ENCODE results near the gene IGF2. TPM values are rescaled to one million over a fixed set of nuclear protein-coding genes. Genes with fewer than 3 reads are reported as not detected.

The IGF2 gene
- total and polyA plus RNA-seq, 2 donors (not counting 1 experiment from before 2014, with no cell fraction given) = not detected

GRCh38 chr11:2142762-2143202 lies 3.6 kb upstream of the IGF2 start:
- Histone ChIP-seq H3K27me3 (replicated peaks in 1 of 4; ENCODE audit: control extremely low read depth in 1 of 4, control insufficient read depth in 3 of 4, insufficient read depth in 4 of 4, low read length in 3 of 4) (peaks cover 0 to 62% (median 41%) of the 10 kb centered on the region in 4 experiments), H3K36me3 (replicated peaks in 1 of 2; ENCODE audit: control extremely low read depth in 1 of 2, control insufficient read depth in 1 of 2, extremely low read depth in 1 of 2, insufficient read depth in 2 of 2, low read length in 1 of 2) (no peaks in the 10 kb centered on the region), H3K4me3 (ENCODE audit: control extremely low read depth in 1 of 5, extremely low read depth in 1 of 5, insufficient read depth in 1 of 5, low read depth in 2 of 5, low read length in 4 of 5) (no peak overlapping the region), H3K9ac (ENCODE audit: low read length) (no peak overlapping the region), H3K4me2 (replicated peaks; ENCODE audit: low read depth, low read length, poor library complexity, severe bottlenecking) (no peak overlapping the region), H3K27ac (ENCODE audit: low read length in 2 of 2) (no peak overlapping the region), H3K79me2 (ENCODE audit: control insufficient read depth, insufficient read depth, low read length) (no peaks in the 10 kb centered on the region), H2AFZ (ENCODE audit: insufficient read depth, low read depth, low read length, poor library complexity, severe bottlenecking) (no peak overlapping the region), H3K9me3 (ENCODE audit: control extremely low read depth in 1 of 3, control insufficient read depth in 2 of 3, insufficient read depth in 1 of 3, low read length in 2 of 3) (peaks cover 0 to 6% (median 0%) of the 10 kb centered on the region in 3 donors), H4K20me1 (ENCODE audit: control insufficient read depth, insufficient read depth, low read length, poor library complexity, severe bottlenecking) (no peaks in the 10 kb centered on the region), H3K4me1 (ENCODE audit: control insufficient read depth in 2 of 2, insufficient read depth in 2 of 2, low read length in 2 of 2) (peaks cover 16 to 30% of the 10 kb centered on the region in 2 donors)
- POLR2A ChIA-PET = no interaction called here
- H3K27ac Mint-ChIP-seq = no peak overlapping the region
- H3K27me3 Mint-ChIP-seq = peaks cover 47% of the 10 kb centered on the region
- peak overlapping the region; percentile 42 for H3K4me3 Mint-ChIP-seq
- DNase-seq (peak; percentile 32), ATAC-seq (ENCODE audit: low read depth) (peak; percentile 42)
- CTCF ChIA-PET = interaction anchor here (1.0 to 6.0 kb wide), 3 partner anchors 9 to 449 kb away, joined by 3 to 36 read pairs (median 4); no protein-coding TSS in a partner anchor
- intact Hi-C loops (cut with micrococcal nuclease) = no loop called here
- H3K9me3 Mint-ChIP-seq (ENCODE audit: insufficient read depth) = no peaks in the 10 kb centered on the region
- TF ChIP-seq EZH2 (IDR thresholded peaks at IDR 0.05; ENCODE audit: borderline replicate concordance, insufficient read depth, low read depth, low read length, poor library complexity, severe bottlenecking) = no peak
- TF ChIP-seq CTCF (IDR thresholded peaks at IDR 0.05) = no peak
- 0% methylated on average over 6 of the region's 6 CpGs for WGBS (ENCODE audit: insufficient coverage)
- peaks cover 15% of the 10 kb centered on the region for H3K4me1 Mint-ChIP-seq

DNA sequence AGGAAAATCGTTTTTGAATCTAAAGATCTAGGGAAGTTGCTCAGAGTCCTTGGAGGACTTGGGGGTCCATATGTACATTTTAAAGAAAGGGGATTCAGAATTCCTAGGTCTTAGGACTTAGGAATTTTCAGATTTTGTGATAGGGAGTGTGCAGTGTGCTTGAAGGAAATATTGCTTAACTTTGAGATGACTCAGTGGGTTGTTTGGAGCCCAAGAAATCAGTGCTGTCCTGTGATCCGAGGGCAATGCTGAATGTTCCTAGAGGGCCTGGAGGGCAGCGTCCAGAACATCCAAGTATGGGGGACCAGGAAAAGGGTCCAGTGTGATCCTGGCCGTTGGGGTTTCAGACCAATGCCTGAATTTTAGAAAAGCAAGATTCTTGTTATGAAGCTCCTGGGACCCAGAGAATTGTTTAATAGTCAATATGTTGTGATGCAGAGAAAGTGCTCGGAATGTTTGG lies 3.1 kb upstream of the IGF2 start:
- H3K27ac ChIP-seq (ENCODE audit: low read length in 2 of 2) = no peak overlapping the region
- no peak overlapping the region for H3K4me3 ChIP-seq (ENCODE audit: control extremely low read depth in 1 of 5, extremely low read depth in 1 of 5, insufficient read depth in 1 of 5, low read depth in 2 of 5, low read length in 4 of 5)
- Mint-ChIP-seq H3K4me1 (peaks cover 20% of the 10 kb centered on the region), H3K27me3 (peaks cover 47% of the 10 kb centered on the region), H3K4me3 (no peak overlapping the region), H3K27ac (no peak overlapping the region), H3K9me3 (ENCODE audit: insufficient read depth) (no peaks in the 10 kb centered on the region)
- H3K4me2 ChIP-seq (replicated peaks; ENCODE audit: low read depth, low read length, poor library complexity, severe bottlenecking) = no peak overlapping the region
- H3K36me3 ChIP-seq (replicated peaks in 1 of 2; ENCODE audit: control extremely low read depth in 1 of 2, control insufficient read depth in 1 of 2, extremely low read depth in 1 of 2, insufficient read depth in 2 of 2, low read length in 1 of 2) = no peaks in the 10 kb centered on the region
- DNase-seq (no peak), ATAC-seq (ENCODE audit: low read depth) (no peak)
- H3K9me3 ChIP-seq (ENCODE audit: control extremely low read depth in 1 of 3, control insufficient read depth in 2 of 3, insufficient read depth in 1 of 3, low read length in 2 of 3) = peaks cover 0 to 5% (median 0%) of the 10 kb centered on the region in 3 donors
- no peaks in the 10 kb centered on the region for H4K20me1 ChIP-seq (ENCODE audit: control insufficient read depth, insufficient read depth, low read length, poor library complexity, severe bottlenecking)
- H2AFZ ChIP-seq (ENCODE audit: insufficient read depth, low read depth, low read length, poor library complexity, severe bottlenecking) = no peak overlapping the region
- 6% methylated on average over 5 of the region's 5 CpGs for WGBS (ENCODE audit: insufficient coverage)
- TF ChIP-seq CTCF (IDR thresholded peaks at IDR 0.05) (no peak), EZH2 (IDR thresholded peaks at IDR 0.05; ENCODE audit: borderline replicate concordance, insufficient read depth, low read depth, low read length, poor library complexity, severe bottlenecking) (no peak)
- peaks cover 0 to 64% (median 43%) of the 10 kb centered on the region in 4 experiments for H3K27me3 ChIP-seq (replicated peaks in 1 of 4; ENCODE audit: control extremely low read depth in 1 of 4, control insufficient read depth in 3 of 4, insufficient read depth in 4 of 4, low read length in 3 of 4)
- H3K4me1 ChIP-seq (ENCODE audit: control insufficient read depth in 2 of 2, insufficient read depth in 2 of 2, low read length in 2 of 2) = peaks cover 20 to 35% of the 10 kb centered on the region in 2 donors
- ChIA-PET CTCF (interaction anchor here (1.0 to 6.0 kb wide), 5 partner anchors 10 to 449 kb away, joined by 3 to 36 read pairs (median 4); no protein-coding TSS in a partner anchor), POLR2A (no interaction called here)
- H3K79me2 ChIP-seq (ENCODE audit: control insufficient read depth, insufficient read depth, low read length) = no peaks in the 10 kb centered on the region
- intact Hi-C loops (cut with micrococcal nuclease) = no loop called here
- H3K9ac ChIP-seq (ENCODE audit: low read length) = no peak overlapping the region

Data from B cell (primary cell).